Fibroblast of skin of left biceps (primary cell): ENCODE results near the gene NFIX.

ENCODE experiments used
- DNase-seq, 2 experiments: peaks; one replicate each; pipeline ENCODE4 v3.0.0-alpha.2; 2013; ENCODE audit warnings: low read depth in 2 of 2

Gene NFIX

DNA sequence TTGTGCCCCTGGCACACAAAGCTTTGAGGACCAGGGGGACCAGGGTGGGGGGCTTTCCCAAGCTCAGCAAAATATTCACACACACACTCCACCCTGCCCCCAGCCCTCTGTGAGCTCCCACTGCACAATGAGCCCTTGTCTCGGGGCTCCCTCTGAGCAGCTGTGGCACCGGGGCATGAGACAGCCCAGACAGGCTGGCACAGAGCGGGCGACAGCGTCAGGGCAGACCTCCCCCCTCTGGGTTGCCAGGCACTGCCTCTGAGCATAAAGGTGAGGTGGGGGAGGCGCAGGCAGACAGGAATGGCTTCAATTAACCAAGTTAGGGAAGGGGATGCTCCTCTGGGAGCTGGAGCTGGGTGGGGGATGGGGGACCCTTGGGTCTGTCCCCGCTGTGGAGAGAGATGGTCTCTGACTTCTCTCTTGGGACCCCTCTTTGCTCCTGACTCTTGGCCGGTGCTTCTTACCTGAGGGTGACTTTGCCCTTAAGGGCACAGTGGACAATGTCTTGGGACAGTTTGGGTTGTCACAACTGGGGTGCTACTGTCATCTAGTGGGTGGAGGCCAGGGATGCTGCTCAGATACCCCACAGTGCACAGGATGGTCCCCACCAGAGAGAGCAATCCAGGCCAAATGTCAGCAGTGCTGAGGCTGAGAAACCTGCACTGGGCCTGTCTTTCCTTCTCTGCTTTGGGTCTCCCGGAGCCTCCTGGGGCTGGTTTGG, 77.1 kb downstream of the NFIX start:
- DNase-seq: no peak

DNA sequence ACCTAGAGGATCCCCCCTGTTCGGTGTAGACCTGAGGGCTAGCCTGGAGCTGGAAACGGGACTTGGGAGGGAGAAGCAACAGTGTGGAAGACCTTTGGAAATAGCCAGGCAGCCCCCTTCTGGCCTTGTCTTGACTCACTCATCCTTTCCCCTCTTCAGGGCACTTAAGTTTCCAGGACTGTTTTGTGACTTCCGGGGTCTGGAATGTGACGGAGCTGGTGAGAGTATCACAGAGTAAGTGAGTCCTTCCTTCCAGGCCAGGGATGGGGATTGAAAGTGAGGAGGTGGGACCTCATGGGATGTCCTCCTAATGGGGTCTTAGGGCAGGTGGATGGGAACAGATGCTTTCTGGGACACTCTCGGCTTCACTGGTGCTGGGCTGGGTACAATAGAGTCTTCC, 78.0 kb downstream of the NFIX start:
- no peak for DNase-seq

DNA sequence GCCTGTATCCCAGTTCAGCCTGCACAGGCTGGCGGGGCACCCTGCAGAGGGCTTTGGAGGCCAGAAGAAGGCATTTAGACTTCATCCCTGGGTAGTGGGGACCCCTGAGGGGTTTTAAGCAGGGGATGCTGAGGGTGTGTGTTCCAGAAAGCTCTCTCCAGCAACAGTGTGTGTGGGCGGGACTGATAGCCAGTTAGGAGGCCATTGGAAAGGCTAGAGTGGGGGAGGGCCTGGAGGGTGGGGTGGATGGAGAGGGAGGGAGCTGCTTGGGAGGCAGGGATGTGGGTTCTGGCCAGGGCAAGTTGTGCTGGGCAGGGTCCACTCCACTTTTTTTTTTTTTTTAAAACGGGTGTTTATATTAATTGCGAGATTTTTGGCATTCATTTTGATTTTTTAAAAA, 79.1 kb downstream of the NFIX start:
- DNase-seq: no peak

DNA sequence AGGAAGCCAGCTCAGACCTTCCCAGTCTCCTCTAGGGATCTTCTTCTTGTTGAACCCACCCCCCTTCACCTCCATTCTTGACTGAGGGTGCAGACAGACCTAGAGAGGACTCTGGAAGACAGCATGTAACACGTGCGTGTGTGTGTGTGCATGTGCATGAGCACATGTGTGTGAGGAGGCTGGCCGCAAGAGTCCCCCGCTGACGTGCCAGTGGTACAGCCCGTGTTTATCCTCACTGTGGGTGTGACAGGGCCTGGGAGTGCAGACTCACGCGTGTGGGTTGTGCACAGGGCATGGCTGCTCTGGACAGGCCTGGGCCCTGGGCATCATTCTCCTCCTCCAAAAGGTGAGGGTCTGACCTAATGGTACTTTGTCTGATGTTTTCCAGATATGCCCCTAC, 81.0 kb downstream of the NFIX start:
- DNase-seq: no peak

DNA sequence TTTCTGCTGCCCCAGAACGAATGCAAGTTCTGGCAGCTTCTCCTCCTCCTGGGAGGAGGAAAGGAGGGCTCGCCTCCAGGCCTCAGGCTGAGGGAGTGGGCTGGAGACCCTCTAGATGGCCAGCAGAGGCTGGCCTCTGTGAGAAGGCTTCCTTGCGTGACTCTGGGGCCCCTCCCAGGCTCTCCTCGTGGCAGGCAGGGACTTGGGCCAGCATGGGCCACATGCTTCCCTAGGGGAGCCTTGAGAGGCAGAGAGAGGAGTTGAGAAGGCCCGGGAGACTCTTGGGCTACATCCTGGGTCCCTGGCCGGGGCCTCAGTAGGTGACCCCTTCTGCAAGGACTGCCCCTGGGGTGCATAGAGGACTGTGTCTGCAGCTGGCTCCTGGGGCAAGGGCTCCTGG, 81.5 kb downstream of the NFIX start:
- DNase-seq: no peak

DNA sequence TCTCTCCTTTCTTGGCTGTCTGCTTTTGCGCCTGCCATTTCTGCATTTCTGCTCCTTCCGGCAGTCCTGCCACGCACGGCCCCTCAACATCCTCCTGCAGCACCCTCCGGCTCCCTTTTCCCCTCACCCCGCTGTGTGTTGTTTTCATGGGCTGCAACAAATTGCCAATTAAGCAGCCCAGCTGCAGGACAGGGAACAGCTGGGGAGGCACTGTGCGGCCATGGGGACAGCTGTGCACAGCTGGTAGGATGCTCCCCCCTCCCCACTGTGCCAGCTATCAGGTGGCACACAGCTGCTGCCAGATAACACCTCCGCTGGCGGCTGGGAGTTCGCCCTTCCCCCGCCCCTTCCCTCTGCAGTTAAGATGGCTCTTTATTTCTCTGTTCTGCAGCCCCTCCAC, 82.0 kb downstream of the NFIX start:
- DNase-seq: no peak

DNA sequence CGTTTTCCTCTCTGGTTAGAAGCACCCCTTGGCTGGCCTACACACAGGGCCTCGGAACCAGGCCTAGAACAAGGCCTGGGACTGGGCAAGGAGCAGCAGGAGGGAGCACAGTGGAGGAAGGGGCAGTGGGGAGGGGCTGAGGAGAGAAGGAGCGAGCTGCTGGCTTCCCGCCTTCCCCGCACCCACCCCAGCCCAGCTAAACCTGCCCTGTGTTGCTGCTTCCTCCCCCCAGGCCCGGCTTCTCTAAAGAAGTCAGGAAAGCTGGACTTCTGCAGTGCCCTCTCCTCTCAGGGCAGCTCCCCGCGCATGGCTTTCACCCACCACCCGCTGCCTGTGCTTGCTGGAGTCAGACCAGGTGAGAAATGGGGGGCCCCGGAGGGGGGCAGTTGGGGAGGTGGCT, 83.1 kb downstream of the NFIX start:
- no peak for DNase-seq

DNA sequence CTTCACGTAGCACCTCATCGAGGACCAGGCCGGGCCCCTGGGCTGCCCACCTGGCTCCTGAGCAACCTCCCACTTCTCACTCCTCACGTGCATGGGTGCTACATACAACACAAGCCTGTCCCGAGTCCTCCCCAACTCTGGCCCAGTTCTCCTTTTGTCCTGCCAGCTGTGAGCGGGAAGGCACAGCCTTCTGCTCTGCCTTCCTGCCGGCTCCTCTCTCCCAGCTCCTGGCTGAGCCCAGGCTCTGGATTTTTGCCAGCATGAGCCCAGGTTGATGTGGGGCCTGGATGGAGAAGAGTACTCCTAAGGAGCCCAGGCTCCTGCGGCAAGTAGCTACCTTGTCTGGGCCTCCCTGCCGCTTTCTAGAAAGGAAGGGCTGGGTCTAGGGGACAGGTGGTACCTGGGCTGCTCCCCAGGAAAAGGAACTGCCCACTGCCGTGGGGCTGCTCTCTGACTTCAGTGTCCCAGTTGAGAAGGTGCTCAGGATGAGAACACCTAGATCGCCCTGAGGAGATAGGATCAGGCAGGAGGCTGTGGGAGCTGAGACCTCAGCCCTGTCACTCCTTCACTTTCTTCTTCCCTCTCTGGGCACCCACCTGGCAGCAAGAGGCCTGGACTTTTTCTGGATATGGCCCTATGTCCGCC, 83.7 kb downstream of the NFIX start:
- no peak for DNase-seq

DNA sequence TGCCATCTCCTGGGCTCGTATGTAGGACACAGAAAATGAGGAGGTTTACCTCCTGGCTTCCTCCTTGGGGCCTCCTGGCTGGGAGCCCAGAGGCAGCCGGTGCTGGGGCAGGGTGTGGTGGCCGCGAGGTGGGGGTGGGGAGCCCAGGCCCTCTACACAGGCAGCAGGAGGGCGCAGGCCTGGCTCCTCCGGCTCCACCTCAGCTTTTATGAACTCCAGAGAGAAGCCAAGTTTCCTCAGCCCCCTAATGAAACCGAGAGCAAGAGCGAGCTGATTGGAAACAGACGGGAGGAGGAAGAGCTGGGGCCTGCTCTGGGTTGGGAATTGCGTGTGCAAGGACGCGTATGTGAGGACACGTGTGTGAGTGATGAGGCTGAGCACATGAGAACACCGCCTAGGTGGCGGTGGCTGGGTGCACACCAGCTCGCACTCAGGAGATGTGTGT, 84.3 kb downstream of the NFIX start:
- DNase-seq: peak; percentile 91 to 92

DNA sequence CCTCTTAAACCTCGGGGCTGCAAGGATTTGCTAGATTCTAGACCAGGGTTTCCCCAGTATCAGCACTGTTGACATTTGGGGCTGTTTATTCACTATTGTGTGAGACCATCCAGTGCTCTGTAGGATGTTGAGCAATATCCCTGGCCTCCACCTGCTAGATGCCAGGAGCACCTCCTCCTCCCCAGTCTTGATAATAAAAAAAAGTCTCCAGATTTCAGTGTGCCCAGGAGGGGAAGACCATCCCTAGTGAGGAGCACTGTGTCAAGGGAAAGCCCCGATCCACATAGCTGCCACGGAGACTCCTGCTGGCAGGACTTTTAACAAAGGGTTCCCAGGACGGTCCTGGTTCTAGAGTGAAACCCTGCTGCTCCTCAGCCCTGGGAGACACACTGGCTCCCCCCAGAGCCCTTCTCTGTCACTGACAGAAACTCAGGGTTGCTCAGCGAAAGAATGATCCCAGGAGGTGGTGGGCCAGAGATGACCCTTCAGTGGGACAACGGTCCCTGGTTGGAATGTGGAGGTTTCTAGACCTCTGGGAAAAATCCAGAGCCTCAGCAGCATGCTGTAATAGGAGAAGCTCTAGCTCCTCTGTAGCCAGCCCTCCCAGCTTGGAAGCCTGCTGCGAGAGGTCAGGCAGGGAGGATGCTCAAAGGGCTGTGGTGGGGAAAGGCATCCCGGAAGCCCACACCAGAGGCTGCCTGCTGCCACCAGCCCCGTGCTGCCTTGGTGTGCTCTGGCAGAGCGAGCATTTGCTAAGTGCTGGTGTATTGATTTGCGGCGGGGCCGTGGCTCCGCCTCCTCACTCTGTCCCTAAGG, 87.1 kb downstream of the NFIX start:
- no peak for DNase-seq

DNA sequence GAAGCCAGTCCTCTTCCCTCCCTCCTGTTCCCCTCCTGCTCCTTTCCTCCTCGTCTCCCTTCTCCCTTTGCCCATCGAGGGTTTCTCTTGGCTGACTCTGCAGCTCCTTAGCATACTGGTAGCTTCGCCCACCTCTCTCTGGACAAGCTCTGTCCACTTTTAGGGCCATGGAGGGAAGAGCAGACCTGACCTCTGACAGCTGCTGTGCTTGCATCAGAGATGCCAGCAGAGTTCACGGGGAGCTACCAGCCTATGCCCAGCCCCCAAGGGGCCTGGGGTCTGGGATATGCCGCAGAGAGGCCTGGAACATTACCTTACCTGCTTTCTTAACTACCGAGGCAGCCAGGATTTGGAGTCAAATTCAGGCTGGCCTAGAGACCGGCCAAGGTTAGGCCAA, 87.7 kb downstream of the NFIX start:
- DNase-seq: no peak

DNA sequence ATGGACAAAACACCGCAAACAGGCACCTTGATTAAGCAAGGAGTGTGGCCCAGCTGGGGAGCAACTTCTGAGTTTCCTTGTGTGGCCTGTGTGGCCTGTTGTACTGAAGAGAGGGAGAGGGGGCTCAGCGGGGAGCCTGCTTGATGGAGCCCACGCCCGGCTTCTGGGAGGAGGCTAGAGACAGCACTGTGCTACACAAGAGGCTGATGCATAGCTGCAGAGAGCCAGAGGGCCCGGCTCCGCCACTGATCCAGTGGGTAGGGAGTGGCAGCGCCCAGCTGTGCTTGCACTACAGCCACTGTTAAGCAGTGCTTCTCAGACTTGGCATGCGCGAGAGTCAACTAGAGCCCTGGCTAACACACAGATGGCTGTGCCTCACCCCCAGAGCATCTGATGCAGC, 88.4 kb downstream of the NFIX start:
- no peak for DNase-seq

DNA sequence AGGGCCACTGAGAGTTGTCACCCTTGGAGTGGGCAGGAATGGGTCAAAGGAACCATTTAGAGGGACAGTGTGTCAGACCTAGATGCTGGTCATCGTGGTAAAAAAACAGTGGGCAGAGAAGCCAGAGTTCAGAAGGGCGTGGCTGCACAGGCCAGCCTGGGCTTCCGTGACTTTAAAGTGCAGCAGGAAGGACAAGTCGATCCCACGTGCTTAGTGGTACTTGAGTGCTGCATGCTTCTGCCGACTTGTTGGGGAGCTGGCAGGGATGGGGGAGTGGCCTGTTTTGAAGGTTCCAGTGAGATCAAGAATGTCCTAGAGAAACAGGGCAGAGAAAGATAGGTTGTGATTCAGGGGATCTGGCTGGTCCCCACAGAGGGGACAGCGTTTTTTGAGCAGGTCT, 90.4 kb downstream of the NFIX start:
- no peak for DNase-seq

DNA sequence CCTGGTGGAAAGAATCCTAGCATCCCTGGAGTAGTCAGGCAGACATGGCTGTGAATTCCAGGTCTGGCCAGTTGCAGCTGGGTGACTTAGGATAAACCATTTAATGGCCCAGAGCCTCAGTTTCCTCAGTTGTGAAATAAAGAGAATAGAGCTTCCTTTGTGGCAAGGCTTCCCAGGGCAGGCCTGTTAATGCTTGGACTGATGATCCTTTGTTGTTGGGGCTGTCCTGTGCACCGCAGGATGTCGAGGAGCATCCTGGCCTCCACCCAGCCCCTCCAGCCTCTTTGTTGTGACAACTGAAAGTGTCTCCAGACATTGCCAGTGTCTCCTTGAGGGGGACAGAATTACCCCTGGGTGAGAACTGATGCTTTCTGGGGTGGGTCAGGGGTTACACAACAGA, 91.1 kb downstream of the NFIX start:
- no peak for DNase-seq

DNA sequence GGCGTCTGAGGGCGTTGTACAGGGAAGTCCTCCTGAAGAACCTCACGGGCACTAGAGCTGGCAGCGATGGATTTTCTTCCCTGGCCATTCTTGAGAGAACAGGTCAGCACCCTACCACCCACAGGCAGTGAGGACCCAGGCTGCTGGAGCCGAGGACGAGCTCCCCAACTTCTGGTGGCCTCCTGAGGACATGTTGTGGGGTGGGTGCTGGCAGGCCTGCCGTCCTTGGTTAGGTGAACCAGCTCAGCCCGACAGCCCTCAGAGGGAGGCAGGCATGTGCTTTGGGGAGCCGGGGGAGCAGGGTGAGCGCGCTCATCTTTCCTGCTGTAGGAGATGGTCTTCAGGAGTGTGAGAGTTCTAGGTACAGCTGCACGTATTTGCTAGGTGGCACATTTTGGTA, 92.0 kb downstream of the NFIX start:
- DNase-seq: no peak

DNA sequence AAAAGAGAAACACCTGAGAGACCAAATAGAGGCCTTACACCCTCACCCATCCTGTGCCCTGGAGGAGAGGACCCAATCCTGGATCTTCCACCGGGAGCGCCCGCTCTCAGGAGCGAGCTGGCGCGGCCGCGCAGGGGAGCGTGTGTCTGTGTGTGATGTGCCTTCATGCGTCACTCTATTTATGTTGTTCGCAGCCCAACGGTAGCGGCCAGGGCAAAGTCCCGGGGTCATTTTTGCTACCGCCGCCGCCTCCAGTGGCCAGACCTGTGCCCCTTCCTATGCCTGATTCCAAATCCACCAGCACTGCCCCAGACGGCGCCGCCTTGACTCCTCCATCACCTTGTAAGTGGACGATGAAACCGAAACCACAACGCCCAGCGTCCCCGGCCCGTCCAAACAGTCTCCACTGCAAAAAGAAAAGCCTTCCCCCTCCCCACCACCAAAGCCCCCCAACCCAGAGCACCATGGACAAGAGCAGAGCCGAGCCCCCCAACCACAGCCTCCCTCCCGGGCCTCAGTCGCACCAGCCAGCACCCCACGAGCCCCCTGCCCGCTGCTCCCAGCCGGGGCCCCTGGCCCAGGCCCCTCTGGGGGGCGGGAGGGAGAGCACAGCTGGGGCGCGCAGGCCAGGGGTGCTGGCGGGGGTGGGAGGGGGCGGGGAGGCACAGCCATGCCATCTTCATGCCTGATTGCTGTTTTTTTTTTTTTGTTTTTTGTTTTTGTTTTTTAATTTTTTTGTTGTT, 92.7 kb downstream of the NFIX start:
- no peak for DNase-seq

DNA sequence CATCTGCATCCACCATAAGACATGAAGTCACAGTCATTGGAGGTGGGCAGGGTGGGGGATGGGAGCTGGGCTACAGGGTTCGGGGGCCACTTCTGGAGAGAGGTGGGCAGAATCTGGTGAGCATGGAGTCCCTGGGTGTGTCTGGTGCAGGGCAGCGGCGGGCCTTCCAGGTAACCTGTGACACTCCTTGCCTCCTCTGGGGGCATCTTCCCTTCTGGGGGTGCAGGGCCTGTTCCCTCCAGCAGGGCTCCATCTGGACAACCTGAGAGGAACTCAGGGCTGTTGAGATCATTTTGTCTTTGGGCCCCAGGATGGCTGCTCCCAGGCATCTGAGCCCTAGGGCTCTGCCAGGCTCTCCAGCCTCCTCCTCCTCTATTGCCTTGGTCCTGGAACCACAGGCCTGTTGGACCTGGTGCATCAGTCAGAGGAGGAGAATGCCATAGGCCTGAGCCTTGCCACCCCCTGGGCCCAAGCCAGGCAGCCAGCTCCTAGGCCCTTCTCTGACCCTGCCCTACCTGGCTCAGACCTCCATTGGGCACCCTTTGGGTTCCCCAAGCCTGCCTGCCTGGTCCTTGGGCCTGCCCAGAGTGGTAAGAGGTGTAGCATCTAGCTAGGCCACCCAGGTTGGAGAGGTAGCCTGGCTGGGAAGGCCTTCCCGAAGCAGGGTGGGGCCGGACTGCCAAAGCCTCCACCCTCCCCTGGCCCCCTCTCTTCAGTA, 94.0 kb downstream of the NFIX start:
- DNase-seq: no peak

DNA sequence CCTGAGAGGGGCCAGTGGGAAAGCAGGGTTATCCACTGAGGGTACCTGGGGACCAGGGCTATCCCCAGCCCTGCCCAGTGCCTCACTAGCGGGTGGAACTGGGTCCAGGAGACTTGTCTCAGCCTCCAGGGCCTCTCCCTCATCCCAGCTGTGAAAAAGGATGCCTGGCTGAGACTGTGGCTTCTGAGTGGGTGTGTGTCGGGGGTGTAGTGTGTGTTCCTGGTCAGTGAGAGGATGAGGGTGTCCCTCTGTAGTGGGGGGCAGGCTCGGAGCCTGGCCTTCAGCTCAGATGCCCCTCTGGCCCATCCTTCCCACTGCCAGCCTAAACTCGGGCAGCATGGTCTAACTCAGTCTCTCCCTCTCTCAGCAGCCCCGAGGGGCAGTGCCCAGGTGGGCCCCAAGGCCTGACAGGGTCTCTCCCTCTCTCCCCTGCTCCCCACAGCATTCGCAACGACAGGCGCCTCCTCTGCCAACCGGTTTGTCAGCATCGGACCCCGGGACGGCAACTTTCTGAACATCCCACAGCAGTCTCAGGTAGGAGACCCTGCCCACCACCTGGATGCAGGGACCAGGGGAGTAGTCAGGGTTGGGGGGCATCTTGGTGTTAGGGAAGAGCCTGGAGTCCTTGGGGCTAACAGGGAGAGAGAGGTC, 94.7 kb downstream of the NFIX start:
- no peak for DNase-seq

DNA sequence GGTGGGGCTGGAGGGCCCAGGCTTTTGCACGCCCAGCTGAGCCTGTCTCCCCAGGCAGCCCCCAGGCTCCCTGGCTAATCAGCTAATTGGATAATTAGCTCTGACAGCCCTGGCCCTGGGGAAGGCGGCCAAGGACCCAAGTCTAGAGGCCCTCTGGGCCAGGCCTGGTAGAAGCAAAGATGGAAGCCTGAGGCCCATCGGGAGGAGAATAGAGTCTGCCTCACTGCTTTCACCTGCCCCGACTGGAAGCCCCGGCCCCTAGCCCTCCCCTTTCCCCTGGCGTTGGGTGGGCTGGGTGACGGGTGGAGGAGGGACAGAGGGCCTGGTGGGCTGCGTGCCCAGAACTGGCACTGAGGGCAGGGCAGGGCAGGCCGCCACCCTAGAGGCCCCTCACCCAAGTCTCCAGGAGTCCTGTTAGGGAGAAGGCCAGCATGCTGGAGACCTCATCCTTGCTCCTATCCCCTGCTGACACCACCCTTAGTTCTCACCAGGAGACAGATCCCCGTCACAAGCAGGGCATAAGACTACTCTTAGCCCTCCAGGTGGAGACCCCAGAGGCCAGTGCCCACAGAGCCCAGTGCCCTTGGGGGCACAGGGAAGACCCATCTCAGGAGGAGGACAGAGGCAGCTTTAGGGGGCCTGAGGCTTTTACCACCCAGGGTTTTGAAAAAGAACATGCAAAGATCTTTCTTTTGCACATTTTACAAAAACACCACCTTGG, 95.4 kb downstream of the NFIX start:
- DNase-seq: no peak

DNA sequence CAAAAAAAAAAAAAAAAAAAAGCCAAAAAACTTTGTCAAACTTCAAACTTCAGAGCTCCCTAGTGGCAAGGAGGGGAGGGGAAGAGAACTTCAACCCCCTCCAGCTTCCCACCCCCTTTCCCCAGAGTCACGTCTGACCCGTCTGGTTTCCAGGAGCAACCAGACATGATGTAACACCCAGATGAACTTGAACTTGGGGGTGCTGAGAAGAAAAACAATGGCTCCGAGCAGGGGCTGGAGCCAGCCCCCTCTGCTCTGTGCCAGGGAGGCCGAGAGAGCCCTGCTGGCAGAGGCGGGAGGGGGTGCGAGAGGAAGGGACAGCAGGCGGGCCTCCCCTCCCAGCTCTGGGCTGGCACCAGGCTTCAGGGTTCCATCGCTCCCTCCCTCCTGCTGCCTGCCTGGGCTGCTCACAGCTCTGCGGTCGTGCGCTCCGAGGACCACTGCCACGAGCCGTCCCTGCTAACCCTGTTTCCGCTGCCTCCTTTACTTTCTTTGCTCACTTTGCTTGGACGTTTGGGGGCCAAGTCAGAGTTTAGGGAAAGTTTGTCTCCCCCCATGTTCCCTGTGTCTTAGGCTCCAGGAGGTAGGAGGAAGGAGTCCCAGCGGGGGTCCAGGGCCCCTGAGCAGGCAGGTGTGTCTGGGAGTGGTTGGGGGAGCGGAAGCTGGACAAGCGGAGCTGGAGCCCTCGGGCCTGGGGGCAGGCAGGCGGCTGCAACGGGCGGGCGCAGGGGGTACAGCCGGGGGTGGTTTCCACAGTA, 96.3 kb downstream of the NFIX start:
- DNase-seq: peak; percentile 90 to 93
